Activated CD4-positive, CD25-positive, alpha-beta regulatory T cell treated with anti-CD3 and anti-CD28 coated beads, Interleukin-2, amount 50 U/mL, for 24 hours (primary cell): ENCODE data around the gene TFAP2E.

Experiments
- ATAC-seq, 2 donors: fragments of 150-1000 bp; cut with Tn5 transposase; one replicate each; pipeline ENCODE4 v1.10.0; 2021; ENCODE audit warnings: mild to moderate bottlenecking in 1 of 2, moderate library complexity in 1 of 2

Gene TFAP2E

DNA sequence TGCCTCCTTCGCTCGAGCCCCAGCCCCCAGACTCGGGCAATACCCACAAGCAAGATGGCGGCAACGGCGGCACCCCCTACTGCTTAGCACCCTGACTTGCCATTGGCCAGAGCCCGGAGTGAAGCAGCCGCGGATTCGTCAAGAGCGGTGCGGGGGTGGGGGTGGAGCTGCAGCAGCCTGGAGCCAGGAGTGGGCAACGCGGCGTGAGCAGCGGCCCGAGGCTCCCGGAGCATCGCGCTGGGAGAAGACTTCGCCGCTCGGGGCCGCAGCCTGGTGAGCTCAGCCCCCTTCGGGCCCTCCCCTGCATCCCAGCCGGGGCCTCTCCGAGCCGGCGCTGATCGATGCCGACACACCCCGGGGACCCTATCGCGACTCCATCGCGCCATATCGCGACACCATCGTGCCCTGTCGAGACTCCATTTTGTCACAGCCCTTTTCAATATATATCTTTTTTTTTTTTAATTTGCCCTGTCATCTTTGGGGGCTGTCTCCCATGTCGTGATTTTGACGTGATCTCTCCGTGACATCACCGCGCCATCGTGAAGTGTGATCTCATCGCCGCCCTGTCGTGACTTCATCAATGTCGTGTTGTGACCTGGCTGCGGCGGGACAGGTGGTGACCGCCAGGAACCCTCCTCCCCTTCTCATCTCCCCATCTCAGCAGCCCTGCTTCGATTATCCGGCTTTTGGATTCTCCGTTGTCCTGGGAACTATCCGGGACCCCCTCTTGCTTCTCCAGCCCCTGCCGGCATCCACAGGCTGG is 15.3 kb upstream of the TFAP2E start, which contains the start of gene NCDN:
Gene NCDN (plus strand): TSS at position 189 of the 763 bp plus-strand sequence. CDS start 392 bp downstream, at position 581.
- ATAC-seq: peak; percentile 90 to 95

DNA sequence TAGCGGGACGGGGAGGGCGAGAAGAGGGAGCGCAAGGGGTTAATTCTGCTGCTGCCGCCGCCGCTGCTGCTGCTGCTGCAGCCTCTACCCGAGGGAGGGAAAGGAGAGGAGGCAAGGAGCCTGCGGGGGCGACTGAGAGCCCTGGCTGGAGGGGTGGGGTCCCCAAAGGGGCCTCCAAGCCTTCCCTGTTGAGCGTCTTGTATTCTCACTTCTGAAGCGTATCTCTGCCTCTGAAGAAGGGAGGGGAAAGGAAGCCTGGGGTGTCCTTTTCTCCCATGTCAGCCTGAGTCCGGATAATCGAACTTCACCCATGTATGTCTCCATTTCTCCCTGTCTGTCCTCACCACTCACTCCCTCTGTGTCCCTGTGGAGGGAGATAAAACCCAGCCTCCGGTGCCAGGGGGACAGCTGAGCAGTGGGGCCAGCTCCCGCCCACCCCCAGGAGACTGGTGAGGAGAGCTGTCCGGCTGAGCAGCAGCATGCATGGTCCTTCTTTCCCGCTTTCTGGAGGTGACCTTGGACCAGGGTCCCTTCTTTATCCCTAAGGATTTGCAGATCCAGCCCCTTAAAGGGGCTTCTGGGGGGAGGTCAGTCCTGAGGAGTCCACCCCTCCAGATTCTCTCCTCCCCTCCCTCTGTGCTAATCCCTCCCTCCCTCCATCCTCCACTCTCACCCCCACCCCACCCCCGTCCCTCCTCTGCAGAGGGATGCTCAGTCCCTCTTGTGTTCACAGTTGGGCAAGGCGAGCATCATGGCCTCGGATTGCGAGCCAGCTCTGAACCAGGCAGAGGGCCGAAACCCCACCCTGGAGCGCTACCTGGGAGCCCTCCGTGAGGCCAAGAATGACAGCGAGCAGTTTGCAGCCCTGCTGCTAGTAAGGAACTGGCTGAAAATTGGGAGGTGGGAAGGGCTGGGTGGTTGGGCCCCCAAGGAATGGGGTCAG is 14.5 kb upstream of the TFAP2E start:
- no peak for ATAC-seq

DNA sequence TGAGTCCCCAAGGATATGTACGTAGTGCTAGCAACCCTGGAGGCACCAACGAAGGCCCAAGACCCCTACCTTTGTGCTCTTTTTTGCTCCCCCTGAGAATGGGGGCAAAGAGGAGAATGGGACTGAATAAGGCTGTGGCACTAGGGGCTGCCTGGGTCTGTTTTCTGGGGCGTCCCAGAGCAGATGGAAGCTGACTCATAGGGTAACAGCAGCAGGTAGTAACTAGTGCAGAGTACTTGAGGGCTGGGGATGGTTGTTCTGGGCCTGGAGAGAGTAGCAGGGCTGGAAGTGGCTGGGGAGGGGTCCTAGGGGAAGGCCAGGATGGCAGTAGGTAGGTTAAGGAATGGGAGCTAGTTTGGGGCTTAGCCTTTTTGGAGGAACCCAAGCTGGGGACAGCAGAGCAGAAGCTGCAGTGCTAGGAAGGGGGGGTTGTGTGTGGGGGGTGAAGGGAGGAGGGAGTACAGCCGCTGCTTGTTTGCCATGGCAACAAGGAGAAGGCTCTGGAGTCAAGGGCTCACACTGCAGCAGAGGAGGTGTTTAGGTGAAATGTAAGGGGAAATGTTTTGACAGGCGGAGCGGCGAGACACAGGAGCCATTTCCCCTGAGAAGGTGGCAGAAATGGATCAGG is 13.7 kb upstream of the TFAP2E start:
- ATAC-seq: no peak

DNA sequence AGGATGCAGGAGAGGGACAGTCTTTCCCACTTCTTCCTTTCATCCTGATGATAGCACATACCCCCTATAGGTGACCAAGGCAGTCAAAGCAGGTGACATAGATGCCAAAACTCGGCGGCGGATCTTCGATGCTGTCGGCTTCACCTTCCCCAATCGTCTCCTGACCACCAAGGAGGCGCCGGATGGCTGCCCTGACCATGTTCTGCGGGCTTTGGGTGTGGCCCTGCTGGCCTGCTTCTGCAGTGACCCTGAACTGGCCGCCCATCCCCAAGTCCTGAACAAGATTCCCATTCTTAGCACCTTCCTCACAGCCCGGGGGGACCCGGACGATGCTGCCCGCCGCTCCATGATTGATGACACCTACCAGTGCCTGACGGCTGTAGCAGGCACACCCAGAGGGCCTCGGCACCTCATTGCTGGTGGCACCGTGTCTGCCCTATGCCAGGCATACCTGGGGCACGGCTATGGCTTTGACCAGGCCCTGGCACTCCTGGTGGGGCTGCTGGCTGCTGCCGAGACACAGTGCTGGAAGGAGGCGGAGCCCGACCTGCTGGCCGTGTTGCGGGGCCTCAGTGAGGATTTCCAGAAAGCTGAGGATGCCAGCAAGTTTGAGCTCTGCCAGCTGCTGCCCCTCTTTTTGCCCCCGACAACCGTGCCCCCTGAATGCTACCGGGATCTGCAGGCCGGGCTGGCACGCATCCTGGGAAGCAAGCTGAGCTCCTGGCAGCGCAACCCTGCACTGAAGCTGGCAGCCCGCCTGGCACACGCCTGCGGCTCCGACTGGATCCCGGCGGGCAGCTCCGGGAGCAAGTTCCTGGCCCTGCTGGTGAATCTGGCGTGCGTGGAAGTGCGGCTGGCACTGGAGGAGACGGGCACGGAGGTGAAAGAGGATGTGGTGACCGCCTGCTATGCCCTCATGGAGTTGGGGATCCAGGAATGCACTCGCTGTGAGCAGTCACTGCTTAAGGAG is 12.6 kb upstream of the TFAP2E start:
- no peak for ATAC-seq

DNA sequence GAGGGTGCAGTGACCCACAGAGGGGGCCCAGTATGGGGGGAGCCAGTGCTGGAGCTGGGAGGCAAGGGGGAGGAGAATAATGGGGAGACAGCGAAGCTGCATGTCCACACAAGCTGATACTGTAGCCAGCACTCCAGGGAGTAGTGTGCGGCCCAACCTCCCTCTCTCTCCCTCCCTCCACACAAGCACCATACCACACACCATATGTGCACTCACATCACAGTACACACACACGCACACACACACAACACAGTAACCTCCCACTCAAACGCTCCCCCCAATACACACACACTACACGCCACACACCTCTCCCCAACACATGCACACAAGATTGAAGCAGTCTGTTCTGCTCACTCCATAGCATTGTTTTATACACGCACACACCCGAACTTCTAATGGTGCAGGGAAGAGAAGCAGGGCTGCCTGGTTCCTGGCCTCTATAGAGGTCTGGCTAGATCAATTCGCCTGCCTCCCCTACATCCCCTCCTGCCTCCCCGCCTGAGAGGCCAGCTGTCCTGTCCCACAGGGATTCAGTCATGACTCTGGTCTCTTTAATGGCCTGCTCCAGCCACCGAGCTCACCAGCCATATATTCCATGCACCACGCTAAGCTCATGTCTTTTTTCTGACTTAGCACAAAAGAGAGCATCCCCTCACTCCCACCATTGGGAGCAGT is 11.7 kb upstream of the TFAP2E start:
- no peak for ATAC-seq

DNA sequence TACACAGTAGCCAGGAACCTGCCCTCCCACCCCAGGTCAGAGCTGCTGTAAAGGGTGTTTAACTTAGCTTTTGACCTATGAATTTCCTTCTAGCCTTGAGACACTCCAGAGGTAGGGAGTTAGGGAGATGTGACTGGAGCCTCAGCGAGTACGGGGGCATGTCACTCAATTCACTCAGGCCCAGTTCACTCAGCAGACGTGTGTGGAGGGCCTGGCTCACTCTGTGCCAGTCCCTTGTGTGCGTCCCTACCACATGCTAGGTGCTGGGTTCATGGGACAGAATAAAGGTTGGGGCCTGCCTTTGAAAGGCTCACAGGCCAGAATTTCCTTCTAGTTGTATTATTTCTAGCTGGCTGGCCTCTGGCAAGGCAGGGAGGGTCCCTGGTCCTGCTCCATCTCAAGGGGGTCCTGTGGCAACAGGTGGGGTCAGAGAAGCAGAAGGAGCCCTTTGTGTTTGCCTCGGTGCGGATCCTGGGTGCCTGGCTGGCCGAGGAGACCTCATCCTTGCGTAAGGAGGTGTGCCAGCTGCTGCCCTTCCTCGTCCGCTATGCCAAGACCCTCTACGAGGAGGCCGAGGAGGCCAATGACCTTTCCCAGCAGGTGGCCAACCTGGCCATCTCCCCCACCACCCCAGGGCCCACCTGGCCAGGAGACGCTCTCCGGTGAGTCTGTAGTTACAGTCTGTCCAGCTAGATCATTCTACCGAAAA is 11.0 kb upstream of the TFAP2E start:
- no peak for ATAC-seq

DNA sequence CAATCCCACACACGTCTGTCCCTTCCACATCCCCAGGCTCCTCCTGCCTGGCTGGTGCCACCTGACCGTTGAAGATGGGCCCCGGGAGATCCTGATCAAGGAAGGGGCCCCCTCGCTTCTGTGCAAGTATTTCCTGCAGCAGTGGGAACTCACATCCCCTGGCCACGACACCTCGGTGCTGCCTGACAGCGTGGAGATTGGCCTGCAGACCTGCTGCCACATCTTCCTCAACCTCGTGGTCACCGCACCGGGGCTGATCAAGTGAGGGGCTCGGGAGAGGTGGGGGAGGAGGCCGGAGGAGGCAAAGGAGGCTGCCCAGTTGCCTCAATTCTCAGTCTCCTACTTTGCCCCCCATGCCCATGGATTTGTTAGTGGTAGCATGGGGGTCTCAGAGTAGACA is 9.9 kb upstream of the TFAP2E start:
- ATAC-seq: no peak

DNA sequence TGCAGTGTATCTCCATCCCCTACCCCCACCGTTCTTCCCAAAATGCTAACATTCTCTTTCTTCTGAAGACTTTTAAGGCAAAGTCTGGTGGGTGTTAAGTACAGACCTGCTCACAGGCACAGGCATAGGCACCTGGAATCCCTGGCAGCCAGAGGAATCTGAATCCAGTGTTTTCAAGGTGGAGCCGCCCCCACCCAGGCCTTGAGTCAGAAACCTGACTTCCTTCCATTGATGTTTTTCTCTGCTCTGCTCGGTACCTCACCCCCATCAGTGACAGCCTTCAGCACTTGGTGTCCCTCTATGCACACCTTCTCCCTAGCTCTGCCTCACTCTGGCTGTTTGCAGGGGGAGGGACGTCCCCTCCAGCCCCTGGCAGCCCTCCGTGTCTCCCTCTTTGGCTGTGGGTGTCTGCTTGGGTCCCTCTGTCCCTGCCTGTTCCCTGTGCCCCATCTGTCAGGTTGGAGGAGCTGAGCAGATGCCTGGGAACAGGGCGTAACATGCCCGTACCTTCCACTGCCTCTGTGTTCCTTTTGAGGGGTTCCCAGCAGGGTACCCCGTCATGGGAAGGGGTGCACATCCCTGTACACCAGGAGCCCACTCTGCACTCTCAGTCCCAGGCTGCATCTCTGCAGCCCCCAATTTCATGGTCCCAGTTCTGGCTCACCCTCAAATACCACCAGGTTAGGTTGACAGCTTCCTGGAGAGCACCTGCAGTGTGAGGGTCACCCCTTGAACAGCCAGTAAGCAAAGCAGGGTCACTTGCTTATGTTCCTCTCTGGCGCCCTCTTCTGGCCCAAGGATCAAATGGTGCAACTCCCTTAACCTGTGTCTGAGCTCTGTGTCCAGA is 8.9 kb upstream of the TFAP2E start:
- ATAC-seq: peak; percentile 65 to 71

DNA sequence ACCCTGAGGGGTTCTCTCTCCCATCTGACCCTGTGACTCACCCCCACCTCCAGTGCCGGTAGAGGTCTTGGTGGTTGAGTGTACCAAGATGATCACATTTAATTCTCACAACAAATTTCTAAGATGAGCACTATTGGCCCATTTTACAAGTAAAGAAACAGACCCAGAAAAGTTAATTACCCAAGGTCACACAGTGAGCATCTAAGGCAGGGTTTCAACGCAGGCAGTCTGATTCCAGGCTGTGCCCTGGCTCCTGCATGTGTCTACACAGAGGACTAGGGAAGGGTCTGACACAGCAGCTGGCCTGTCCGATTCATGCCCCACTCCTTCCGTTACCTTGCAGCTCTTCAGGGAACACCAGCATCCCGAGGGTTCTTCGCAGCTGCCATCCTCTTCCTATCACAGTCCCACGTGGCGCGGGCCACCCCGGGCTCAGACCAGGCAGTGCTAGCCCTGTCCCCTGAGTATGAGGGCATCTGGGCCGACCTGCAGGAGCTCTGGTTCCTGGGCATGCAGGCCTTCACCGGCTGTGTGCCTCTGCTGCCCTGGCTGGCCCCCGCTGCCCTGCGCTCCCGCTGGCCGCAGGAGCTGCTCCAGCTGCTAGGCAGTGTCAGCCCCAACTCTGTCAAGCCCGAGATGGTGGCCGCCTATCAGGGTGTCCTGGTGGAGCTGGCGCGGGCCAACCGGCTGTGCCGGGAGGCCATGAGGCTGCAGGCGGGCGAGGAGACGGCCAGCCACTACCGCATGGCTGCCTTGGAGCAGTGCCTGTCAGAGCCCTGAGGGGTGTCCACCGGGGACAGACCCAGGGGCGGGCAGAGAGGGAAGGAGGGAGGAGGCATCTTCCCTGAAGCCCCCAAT is 8.0 kb upstream of the TFAP2E start:
- ATAC-seq: no peak

DNA sequence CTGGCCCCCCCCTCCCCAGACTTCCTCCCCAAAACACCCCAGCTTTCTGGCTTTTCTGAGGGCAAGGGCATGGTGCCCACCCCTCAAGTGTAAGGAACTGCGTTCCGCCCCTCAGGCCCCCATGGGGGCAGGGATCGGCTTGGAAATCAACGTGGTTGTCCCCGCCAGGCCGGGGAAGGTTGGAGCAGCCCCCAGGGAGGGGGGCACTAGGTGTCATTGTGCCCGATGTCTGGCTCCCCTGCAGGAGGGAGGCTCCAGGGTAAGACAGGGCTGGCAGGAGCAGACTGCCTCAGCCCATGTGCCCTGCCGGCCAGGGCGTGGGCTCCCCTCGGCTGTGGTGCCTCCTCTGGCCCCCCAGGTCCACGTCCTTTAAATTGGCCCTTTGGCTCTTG is 7.4 kb upstream of the TFAP2E start:
- ATAC-seq: no peak

DNA sequence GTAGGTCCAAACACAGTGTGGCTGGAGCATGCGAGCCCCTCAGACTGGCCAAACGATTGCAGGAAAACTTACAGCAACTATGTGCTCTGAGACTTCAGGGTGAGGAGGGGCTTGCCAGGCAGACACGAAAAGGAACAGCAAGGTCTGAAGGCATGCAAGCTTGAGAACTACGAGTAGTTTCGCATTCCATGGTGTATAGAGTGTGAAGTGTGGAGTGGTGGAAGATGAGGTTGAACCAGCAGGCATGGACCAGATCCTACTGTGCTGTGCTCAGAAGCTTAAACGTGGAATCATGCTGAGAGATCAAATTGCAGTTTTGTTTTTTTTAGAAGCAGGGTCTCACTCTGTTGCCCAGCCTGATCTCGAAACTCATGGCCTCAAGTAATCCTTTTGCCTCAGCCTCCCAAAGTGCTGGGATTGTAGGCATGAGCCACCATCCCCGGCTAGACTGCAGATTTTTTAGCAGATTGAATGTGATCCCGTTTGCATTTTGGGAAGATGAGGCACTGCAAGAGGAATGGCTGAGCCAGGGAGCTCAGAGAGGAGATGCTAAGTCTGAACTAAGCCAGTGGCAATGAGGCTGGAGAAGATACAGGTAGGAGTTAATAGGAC is 5.1 kb upstream of the TFAP2E start:
- ATAC-seq: no peak

DNA sequence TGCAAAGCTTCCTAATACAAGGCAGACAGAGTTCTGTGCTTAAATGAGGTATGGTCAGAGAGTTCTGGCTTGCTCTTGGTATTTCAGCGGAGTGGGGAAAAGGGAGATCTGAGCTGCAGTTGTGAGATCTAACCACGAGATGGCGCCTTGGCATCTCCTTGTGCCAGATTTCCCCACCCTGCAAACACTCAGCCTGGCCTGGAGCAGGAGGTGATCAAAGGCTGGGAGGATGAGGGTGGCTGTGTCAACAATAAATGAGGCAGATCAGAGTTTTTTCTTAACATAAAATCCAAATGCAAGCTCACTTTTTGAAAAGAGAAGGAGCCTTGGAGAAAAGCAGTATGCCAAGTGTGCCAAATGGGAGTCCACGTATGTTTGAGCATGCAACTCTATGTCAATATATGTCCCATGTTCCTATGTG is 4.1 kb upstream of the TFAP2E start:
- ATAC-seq: peak; percentile 39 to 50

DNA sequence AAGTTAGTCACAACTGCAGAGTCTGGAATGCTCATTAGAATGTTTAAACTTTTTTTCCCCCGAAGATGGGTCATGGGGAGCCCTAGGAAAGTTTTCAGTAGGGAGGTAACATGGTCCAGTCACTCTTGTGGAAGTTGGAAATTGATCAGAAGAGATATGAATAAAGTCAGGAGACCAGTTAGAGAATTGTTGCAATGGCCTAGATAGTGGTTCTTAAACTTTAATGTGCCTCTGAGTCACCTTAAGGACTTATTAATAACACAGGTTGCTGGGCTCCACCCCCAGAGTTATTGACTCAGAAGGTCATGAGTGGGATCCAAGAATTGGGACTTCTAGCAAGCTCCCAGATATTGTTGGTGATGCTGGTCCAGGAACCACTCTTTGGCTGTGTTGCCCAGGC is 3.2 kb upstream of the TFAP2E start:
- no peak for ATAC-seq

DNA sequence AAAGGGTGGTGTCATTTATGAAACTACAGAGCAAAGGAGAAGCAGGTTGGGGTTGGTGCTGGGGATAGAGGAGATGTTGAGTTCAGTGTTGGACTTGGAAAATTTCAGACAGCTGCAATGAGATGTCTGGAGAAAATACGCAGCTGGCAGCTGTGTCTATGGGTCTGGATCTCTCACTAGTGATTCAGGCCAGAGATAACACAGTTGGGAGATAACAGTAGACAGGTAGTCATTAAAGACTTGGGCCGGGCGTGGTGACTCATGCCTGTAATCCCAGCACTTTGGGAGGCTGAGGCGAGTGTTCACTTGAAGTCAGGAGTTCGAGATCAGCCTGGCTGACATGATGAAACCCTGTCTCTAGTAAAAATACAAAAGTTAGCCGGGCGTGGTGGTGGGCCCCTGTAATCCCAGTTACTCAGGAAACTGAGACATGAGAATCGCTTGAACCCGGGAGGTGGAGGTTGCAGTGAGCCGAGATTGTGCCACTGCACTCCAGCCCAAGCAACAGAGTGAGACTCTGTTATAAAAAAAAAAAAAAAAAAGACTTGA is 2.5 kb upstream of the TFAP2E start:
- ATAC-seq: no peak

DNA sequence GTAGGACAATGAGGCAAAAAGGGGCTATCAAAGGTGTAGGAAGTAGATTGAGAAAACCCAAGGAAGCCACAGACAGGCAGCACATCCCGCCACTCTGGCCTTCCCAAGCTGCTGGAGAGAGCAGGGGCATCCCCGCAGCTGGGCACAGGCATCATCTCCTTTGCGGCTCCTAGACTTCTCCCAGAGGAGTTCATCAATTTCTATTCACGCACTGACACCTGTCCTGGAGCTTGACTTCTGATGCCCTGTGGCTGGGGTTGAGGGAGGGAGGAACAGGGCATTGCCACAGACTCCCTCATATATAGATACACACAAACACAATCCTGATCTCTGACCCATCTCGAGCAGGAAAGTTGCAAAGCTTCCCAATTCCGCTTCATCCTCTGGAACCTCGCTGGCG is 1.9 kb upstream of the TFAP2E start:
- no peak for ATAC-seq

DNA sequence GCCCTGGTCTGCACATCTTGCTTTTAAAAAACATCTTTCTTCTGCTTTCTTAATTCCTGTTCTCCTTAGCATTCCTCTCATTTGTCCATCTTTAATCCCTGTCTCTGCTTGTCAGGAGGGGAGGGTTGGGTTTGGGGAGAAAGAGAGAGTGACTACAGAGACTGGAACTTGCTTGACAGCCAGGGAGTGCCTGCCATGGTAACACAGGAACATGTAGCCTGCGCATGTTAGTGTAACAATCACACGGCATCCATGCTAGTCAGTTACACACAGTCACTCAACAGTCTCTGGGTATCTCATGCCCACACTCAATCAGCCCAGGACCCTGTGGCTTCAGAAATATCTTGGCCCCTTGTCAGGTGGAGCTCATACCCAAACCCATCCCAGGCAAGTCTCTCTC is 818 bp upstream of the TFAP2E start:
- no peak for ATAC-seq

DNA sequence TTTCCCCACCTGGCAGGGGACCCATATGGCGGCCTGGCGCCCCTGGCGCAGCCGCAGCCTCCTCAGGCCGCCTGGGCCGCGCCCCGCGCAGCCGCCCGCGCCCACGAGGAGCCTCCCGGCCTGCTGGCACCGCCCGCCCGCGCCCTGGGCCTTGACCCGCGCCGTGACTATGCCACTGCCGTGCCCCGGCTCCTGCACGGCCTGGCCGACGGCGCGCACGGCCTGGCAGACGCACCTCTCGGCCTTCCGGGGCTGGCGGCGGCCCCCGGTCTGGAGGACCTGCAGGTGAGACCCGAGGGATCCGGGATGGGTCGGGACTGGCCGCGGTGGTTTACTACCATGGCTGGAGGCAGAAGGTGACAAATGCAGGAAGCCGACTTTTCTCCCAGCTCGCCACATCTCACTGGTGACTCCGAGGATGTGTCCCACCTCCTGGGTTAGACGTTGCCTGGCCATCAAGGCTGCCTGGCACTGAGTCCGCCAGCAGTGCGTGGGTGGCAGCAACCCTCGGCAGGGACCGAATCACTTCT is 1.1 kb downstream of the TFAP2E start:
- no peak for ATAC-seq
